ENCODE measurements around the gene WBP11. TPM values are rescaled to one million over a fixed set of nuclear protein-coding genes. Genes with fewer than 3 reads are reported as not detected.

Gene WBP11
- 10.2 and 18.5 TPM in 2 replicates for total RNA-seq (2014; rRNA removed; shearing (Covaris generic))

- H3K9me3 ChIP-seq (replicated peaks), result no peaks in the 10 kb centered on the region
- H3K27me3 ChIP-seq (replicated peaks), result no peaks in the 10 kb centered on the region
- H3K27ac ChIP-seq, result peak within 1 kb of the TSS; percentile 91
- H3K4me1 ChIP-seq (replicated peaks), result 0 out of 2 replicates have a peak, but pooled peaks cover 4% of the 10 kb centered on the region
- peak; percentile 94 to 95 for DNase-seq (ENCODE audit: low read depth in 1 of 2, low spot score in 2 of 2)
- H3K4me3 ChIP-seq, result peak within 1 kb of the TSS; percentile 78
- H3K36me3 ChIP-seq, result peaks cover 23% of the 10 kb centered on the region
Measured at GRCh38 chr12:14803011-14803829, at the start of gene WBP11, which contains the start of gene C12orf60. WBP11 (minus strand) TSS chr12:14803478; CDS start chr12:14801383, 2,095 bp downstream. C12orf60 (plus strand) TSS chr12:14803670; CDS start chr12:14822936, 19,266 bp downstream.

GRCh38 chr12:14852880-14853279 is 49.6 kb upstream of the WBP11 start:
- Histone ChIP-seq H3K27me3 (replicated peaks) (no peaks in the 10 kb centered on the region), H3K27ac (no peak overlapping the region), H3K4me3 (no peak overlapping the region), H3K9me3 (replicated peaks) (no peaks in the 10 kb centered on the region), H3K4me1 (replicated peaks) (peaks cover 6% of the 10 kb centered on the region), H3K36me3 (no peaks in the 10 kb centered on the region)
- no peak for DNase-seq (ENCODE audit: low read depth in 1 of 2, low spot score in 2 of 2)

GRCh38 chr12:14850929-14851663 is 47.8 kb upstream of the WBP11 start:
- Histone ChIP-seq H3K9me3 (replicated peaks) (no peaks in the 10 kb centered on the region), H3K27me3 (replicated peaks) (no peaks in the 10 kb centered on the region), H3K4me1 (replicated peaks) (peaks cover 6% of the 10 kb centered on the region), H3K4me3 (no peak overlapping the region), H3K36me3 (no peaks in the 10 kb centered on the region), H3K27ac (no peak overlapping the region)
- DNase-seq (ENCODE audit: low read depth in 1 of 2, low spot score in 2 of 2), result no peak

- Histone ChIP-seq H3K27ac (no peak overlapping the region), H3K4me3 (no peak overlapping the region)
- no peak for DNase-seq (ENCODE audit: low read depth in 1 of 2, low spot score in 2 of 2)
Measured at GRCh38 chr12:14849661-14850060, 46.4 kb upstream of the WBP11 start.

GRCh38 chr12:14846876-14847580 is 43.8 kb upstream of the WBP11 start:
- peaks cover 8% of the 10 kb centered on the region for H3K4me1 ChIP-seq (replicated peaks)
- no peaks in the 10 kb centered on the region for H3K27me3 ChIP-seq (replicated peaks)
- no peak overlapping the region for H3K27ac ChIP-seq
- DNase-seq (ENCODE audit: low read depth in 1 of 2, low spot score in 2 of 2), result no peak
- no peaks in the 10 kb centered on the region for H3K9me3 ChIP-seq (replicated peaks)
- no peak overlapping the region for H3K4me3 ChIP-seq
- no peaks in the 10 kb centered on the region for H3K36me3 ChIP-seq

More at GRCh38 chr12:14849661-14850060, 46.4 kb upstream of the WBP11 start:
- H3K27me3 ChIP-seq (replicated peaks), result no peaks in the 10 kb centered on the region
- H3K9me3 ChIP-seq (replicated peaks), result no peaks in the 10 kb centered on the region
- H3K36me3 ChIP-seq, result no peaks in the 10 kb centered on the region
- H3K4me1 ChIP-seq (replicated peaks), result peaks cover 3% of the 10 kb centered on the region

- no peak for DNase-seq (ENCODE audit: low read depth in 1 of 2, low spot score in 2 of 2)
- Histone ChIP-seq H3K4me1 (replicated peaks) (peaks cover 17% of the 10 kb centered on the region), H3K27ac (no peak overlapping the region), H3K4me3 (no peak overlapping the region), H3K27me3 (replicated peaks) (no peaks in the 10 kb centered on the region), H3K9me3 (replicated peaks) (no peaks in the 10 kb centered on the region), H3K36me3 (no peaks in the 10 kb centered on the region)
Measured at GRCh38 chr12:14846042-14846587, 42.8 kb upstream of the WBP11 start.

- Histone ChIP-seq H3K36me3 (no peaks in the 10 kb centered on the region), H3K9me3 (replicated peaks) (no peaks in the 10 kb centered on the region), H3K4me3 (no peak overlapping the region), H3K4me1 (replicated peaks) (peaks cover 23% of the 10 kb centered on the region), H3K27me3 (replicated peaks) (no peaks in the 10 kb centered on the region), H3K27ac (no peak overlapping the region)
- DNase-seq (ENCODE audit: low read depth in 1 of 2, low spot score in 2 of 2), result peak; percentile 44 to 57
Measured at GRCh38 chr12:14845350-14845750, 42.1 kb upstream of the WBP11 start.

GRCh38 chr12:14844401-14844800 is 41.1 kb upstream of the WBP11 start:
- Histone ChIP-seq H3K27me3 (replicated peaks) (no peaks in the 10 kb centered on the region), H3K9me3 (replicated peaks) (no peaks in the 10 kb centered on the region), H3K27ac (no peak overlapping the region), H3K4me3 (no peak overlapping the region), H3K4me1 (replicated peaks) (peaks cover 23% of the 10 kb centered on the region), H3K36me3 (no peaks in the 10 kb centered on the region)
- DNase-seq (ENCODE audit: low read depth in 1 of 2, low spot score in 2 of 2), result no peak

GRCh38 chr12:14843425-14843887 is 40.2 kb upstream of the WBP11 start, which contains the start of gene ART4:
ART4 (minus strand) TSS chr12:14843526; CDS start chr12:14843113, 413 bp downstream.
- Histone ChIP-seq H3K27me3 (replicated peaks) (no peaks in the 10 kb centered on the region), H3K27ac (peak within 1 kb of the TSS; percentile 77), H3K4me3 (no peak within 1 kb of the TSS), H3K9me3 (replicated peaks) (no peaks in the 10 kb centered on the region), H3K4me1 (replicated peaks) (peaks cover 23% of the 10 kb centered on the region), H3K36me3 (no peaks in the 10 kb centered on the region)
- no peak for DNase-seq (ENCODE audit: low read depth in 1 of 2, low spot score in 2 of 2)

GRCh38 chr12:14842315-14842714 is 39.0 kb upstream of the WBP11 start:
- H3K9me3 ChIP-seq (replicated peaks), result no peaks in the 10 kb centered on the region
- no peak overlapping the region for H3K4me3 ChIP-seq
- no peaks in the 10 kb centered on the region for H3K36me3 ChIP-seq
- H3K27me3 ChIP-seq (replicated peaks), result no peaks in the 10 kb centered on the region
- peaks cover 29% of the 10 kb centered on the region for H3K4me1 ChIP-seq (replicated peaks)
- DNase-seq (ENCODE audit: low read depth in 1 of 2, low spot score in 2 of 2), result no peak
- peak overlapping the region; percentile 77 for H3K27ac ChIP-seq

- peak; percentile 83 to 89 for DNase-seq (ENCODE audit: low read depth in 1 of 2, low spot score in 2 of 2)
- no peaks in the 10 kb centered on the region for H3K9me3 ChIP-seq (replicated peaks)
- H3K4me1 ChIP-seq (replicated peaks), result peaks cover 34% of the 10 kb centered on the region
- no peaks in the 10 kb centered on the region for H3K36me3 ChIP-seq
- no peak overlapping the region for H3K4me3 ChIP-seq
- H3K27me3 ChIP-seq (replicated peaks), result no peaks in the 10 kb centered on the region
- H3K27ac ChIP-seq, result peak overlapping the region; percentile 77
Measured at GRCh38 chr12:14841761-14842160, 38.5 kb upstream of the WBP11 start.

GRCh38 chr12:14840616-14841015 is 37.3 kb upstream of the WBP11 start:
- Histone ChIP-seq H3K4me1 (replicated peaks) (peaks cover 46% of the 10 kb centered on the region), H3K27ac (peak overlapping the region; percentile 77; the same call in 1 of the 2 replicates), H3K36me3 (no peaks in the 10 kb centered on the region), H3K4me3 (no peak overlapping the region), H3K27me3 (replicated peaks) (no peaks in the 10 kb centered on the region), H3K9me3 (replicated peaks) (no peaks in the 10 kb centered on the region)
- DNase-seq (ENCODE audit: low read depth in 1 of 2, low spot score in 2 of 2), result no peak

GRCh38 chr12:14839262-14839661 is 36.0 kb upstream of the WBP11 start:
- H3K36me3 ChIP-seq, result no peaks in the 10 kb centered on the region
- H3K4me3 ChIP-seq, result no peak overlapping the region
- no peak overlapping the region for H3K27ac ChIP-seq
- H3K4me1 ChIP-seq (replicated peaks), result peaks cover 59% of the 10 kb centered on the region
- H3K27me3 ChIP-seq (replicated peaks), result no peaks in the 10 kb centered on the region
- no peaks in the 10 kb centered on the region for H3K9me3 ChIP-seq (replicated peaks)
- DNase-seq (ENCODE audit: low read depth in 1 of 2, low spot score in 2 of 2), result no peak
